HG02943 (cell line): ENCODE results near the gene ID4.

Experiments used
- ATAC-seq: cut with Tn5 transposase; IDR thresholded peaks from one replicate; pipeline ENCODE4 v1.9.1; 2021; ENCODE audit warnings: mild to moderate bottlenecking, low read depth, moderate library complexity; ENCODE audit not compliant: unreplicated experiment

ID4 gene

GRCh38 chr6:19855536-19855935, 18.4 kb downstream of the ID4 start:
- no peak for ATAC-seq

- ATAC-seq = no peak
These were observed 20.0 kb downstream of the ID4 start for GRCh38 chr6:19857139-19857538.

GRCh38 chr6:19857703-19858102, 20.5 kb downstream of the ID4 start:
- ATAC-seq = no peak

- ATAC-seq = no peak
These were observed 23.2 kb downstream of the ID4 start for GRCh38 chr6:19860235-19860877.

GRCh38 chr6:19864285-19864684, 27.1 kb downstream of the ID4 start:
- no peak for ATAC-seq

GRCh38 chr6:19865178-19865577, 28.0 kb downstream of the ID4 start:
- ATAC-seq = no peak

GRCh38 chr6:19866173-19866984, 29.2 kb downstream of the ID4 start:
- no peak for ATAC-seq

GRCh38 chr6:19866985-19867627, 29.9 kb downstream of the ID4 start:
- no peak for ATAC-seq

- ATAC-seq = no peak
These were observed 32.3 kb downstream of the ID4 start for GRCh38 chr6:19869464-19869863.

- ATAC-seq = no peak
These were observed 33.2 kb downstream of the ID4 start for GRCh38 chr6:19870322-19870721.

- ATAC-seq = no peak
These were observed 35.9 kb downstream of the ID4 start for GRCh38 chr6:19873031-19873430.

- no peak for ATAC-seq
These were observed 39.5 kb downstream of the ID4 start for GRCh38 chr6:19876672-19877071.

- no peak for ATAC-seq
These were observed 42.5 kb downstream of the ID4 start for GRCh38 chr6:19879663-19880062.

- no peak for ATAC-seq
These were observed 42.9 kb downstream of the ID4 start for GRCh38 chr6:19880066-19880465.

GRCh38 chr6:19891451-19891850, 54.3 kb downstream of the ID4 start:
- ATAC-seq = no peak
